Activated CD4-positive, CD25-positive, alpha-beta regulatory T cell (primary cell): ENCODE results near the gene SARNP.
"Not testable (repeated sequence)": the region's sequence is repeated elsewhere in the genome, so short reads cannot be mapped to it uniquely, and the experiment has no call there.

Experiments
- DNase-seq, 4 experiments: peaks; one replicate each; lab custom pipeline; 2025; lab: John Stamatoyannopoulos, UW

The SARNP gene, protein sequence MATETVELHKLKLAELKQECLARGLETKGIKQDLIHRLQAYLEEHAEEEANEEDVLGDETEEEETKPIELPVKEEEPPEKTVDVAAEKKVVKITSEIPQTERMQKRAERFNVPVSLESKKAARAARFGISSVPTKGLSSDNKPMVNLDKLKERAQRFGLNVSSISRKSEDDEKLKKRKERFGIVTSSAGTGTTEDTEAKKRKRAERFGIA

DNA sequence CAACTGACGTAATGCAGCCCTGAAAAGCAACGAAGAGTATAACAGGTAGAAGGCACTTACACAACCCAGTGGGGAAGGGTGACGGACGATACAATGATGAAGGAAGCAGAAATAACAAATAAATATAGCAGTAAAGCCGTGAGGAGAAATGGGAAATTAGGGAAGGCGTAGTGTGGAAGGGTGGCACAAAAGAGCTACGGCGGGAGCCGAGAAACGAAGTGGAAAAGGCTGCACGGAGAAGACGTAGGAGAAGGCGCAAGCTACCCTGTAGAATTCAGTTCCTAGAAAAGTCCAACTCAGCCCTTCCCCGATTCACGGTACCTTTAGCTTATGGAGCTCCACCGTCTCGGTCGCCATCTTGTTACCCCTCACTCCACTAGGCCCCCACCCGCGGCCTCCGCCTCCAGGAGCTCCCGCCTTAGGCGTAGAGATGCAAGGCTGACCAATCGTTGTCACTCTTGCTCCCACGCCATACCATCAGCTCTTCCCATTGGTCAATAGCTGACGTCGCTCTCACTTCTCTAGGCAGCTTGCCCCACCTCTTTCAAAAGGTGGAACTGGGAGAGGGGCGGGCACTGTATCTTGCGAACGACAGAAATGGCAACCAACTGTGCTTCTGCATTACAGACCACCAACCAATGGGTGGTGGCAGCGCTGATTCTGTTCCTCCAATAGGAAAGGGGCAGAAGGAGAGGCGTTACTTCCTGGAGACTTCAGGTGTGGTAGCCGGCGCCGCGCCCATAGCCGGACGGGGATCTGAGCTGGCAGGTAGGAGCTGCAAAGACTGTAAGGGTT lies at the start of gene SARNP, which contains the start of gene ORMDL2:
SARNP (minus strand) TSS at position 380 of the 795 bp plus-strand sequence; CDS start at position 357, 23 bp downstream.
ORMDL2 (plus strand) TSS at position 697 of the 795 bp plus-strand sequence. CDS start 959 bp downstream, outside the sequence.
- peak; percentile 78 to 97 (median 92) for DNase-seq

DNA sequence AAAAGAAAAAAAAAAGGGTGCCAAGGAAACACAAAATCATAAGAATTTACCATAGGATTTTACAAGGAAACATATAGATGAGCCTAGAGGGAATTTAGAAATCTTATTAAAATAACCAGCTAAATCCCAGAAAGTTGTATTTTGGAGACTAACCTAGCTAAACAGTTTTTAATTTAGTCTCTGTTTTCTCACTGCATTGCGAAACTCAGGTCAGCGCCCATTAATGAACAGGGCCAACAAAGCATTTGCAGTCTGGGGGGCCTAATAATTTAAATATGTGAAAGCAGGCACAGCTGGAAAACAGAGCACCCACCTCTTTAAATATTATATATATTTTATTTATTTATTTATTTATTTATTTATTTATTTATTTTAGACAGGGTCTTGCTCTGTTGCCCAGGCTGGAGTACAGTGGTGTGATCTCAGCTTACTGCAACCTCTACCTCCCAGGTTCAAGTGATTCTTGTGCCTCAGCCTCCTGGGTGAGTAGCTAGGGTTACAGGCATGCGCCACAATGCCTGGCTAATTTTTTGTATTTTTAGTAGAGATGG lies 49.0 kb upstream of the SARNP start:
- not testable (repeated sequence) for DNase-seq

- no peak for DNase-seq
Observed at GRCh38 chr12:55865327-55865726, 47.8 kb upstream of the SARNP start.

DNA sequence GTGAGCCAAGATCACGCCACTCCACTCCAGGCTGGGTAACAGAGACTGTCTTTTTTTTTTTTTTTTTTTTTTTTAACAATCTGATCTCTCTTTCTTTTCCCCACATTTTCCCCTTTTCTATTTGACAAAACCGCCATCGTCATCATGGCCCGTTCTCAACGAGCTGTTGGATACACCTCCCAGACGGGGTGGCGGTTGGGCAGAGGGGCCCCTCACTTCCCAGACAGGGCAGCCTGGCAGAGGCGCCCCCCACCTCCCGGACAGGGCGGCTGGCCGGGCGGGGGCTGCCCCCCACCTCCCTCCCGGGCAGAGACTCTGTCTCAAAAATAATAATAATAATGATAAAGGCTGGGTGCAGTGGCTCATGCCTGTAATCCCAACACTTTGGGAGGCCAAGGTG lies 45.4 kb upstream of the SARNP start:
- not testable (repeated sequence) for DNase-seq

GRCh38 chr12:55862286-55862685 lies 44.8 kb upstream of the SARNP start:
- DNase-seq: no peak

GRCh38 chr12:55861871-55862270 lies 44.3 kb upstream of the SARNP start:
- DNase-seq: no peak

DNA sequence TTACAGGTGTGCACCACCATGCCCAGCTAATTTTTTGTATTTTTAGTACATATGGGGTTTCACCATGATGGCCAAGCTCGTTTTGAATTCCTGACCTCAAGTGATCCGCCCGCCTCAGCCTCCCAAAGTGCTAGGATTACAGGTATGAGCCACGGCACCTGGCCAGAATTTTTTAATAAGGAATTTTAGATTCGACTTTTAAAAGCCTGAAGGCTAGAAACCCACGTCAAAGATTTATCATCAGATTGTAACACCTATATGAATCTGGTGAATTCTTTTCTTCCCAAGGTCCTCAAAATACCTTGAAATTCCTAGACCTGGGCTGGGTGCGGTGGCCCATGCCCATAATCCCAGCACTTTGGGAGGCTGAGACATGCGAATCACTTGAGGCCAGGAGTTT lies 43.9 kb upstream of the SARNP start:
- no peak for DNase-seq

- DNase-seq: no peak
Observed at GRCh38 chr12:55852740-55853139, 35.2 kb upstream of the SARNP start.

DNA sequence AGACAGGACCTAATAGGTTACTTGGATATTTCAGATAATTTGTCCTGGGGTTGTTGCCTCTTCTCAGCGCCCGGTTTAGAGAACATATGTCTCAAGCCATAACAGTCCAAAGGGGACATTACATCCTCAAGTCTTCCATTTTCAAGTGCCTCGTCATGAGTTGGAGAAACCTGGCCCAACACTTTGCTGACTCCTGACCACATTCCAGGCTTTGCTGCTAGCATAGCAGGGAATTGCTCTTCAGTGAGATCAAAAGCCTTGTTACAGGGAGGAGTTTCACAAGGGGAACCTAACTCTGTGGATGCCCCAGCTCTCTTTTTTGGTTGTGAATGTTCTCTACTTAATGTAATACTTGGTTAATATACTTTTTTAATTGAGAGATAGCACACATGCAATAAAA lies 33.4 kb upstream of the SARNP start:
- DNase-seq: no peak

- DNase-seq: no peak
Observed at GRCh38 chr12:55850401-55850800, 32.9 kb upstream of the SARNP start.

DNA sequence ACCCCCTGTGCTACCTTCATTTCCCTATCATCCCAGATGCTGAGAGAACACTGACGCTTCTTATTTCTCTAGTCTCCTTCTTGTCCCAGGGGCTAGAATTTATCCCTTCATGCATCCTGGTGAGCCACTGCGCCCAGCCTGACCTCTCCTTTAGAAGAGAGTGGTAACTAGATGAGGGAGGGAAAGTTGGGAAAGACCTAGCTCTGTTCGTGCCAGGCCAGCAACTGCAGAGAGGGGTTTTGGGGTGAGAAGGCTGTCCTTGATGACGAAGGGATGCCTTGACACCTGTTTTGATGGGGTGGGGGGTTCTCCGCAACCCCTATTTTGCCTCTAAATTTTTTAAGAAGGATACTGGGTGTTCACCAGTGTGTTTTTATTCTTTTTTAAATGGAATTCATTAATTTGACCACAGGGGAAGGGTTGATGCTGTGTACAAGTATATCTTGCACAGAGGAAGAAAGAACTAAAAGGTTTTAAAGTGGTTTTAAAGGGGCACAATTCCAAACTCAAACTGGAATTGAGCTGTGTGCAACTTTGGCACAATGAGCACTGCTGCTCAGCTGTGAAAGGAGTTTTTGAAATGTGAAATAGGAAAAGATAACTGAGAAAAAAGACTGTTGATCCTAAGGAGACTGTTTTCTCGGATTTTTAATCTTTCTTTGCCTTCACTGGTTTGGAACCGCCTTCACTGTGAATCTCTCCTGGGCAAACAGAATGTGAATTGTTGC lies 32.3 kb upstream of the SARNP start:
- DNase-seq: no peak

DNA sequence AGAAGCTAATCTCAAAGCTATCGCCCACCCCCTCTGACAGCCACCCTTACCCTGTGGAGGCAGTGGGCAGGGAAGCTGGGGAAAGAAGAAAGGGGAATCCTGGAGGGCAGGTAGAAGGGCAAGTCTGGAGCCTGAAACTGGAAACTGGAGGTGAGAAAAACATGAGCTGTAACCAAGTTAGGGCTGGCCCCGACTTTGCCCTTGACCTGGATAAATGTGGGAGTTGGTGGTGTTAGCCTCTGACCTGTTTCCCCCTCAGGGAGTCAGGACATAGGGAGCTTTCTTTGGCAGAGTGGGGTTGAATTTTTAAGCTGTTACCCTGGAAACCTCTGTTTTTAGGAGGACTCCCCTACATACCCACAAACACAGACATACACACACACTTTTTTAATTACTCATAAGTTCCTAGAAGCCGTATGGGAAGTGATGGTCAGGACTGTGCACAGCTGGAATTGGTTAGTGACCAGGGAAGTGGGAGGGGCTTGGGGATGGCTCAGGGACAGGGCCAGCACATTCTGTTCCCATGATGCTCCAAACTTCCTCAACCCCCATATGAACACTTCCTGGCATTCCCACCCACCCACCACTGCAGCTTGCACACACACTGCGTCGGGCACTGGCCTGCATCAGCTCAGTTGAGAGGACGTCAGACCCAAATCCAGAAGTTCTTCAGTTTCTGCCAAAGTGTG lies 30.2 kb upstream of the SARNP start:
- no peak for DNase-seq

DNA sequence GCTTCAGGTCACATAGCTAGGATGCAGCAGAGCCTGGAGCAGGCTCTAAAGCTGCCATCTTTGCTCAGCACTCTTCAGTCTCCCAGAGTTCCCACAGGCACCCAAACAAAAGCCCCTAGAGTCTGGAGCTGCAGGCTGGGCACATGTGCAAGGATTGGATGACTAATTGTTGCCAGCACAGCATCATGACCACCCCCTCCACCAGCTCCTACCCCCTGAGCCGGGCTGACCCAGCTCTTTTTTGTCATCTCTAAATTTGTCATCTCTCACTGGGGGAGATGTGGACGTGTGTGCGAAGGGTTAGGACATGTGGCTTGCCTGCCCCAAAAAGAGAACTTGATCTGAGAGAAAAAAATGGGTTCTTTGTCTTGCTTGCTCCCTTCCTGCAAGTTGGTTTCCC lies 29.5 kb upstream of the SARNP start:
- no peak for DNase-seq

GRCh38 chr12:55845785-55846496 lies 28.4 kb upstream of the SARNP start:
- DNase-seq: no peak

DNA sequence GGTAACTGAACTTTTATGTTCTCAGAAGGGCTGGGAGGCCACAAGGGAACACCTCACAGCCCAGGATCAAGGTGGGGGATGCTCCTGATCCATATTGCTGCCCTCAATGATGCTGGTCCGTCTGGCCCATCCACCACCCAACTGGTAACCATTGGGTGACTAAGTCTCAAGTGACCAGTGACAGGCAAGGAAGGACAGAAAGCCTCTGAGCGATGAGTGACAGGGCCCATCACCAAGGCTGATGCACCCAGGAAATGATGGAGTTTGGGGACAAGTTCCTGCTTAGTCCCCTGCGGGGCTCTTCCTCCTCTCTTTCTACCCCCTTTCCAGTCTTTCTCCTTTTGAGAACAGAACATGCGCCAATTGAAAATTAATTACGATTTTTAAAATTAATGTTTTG lies 27.8 kb upstream of the SARNP start:
- no peak for DNase-seq

DNA sequence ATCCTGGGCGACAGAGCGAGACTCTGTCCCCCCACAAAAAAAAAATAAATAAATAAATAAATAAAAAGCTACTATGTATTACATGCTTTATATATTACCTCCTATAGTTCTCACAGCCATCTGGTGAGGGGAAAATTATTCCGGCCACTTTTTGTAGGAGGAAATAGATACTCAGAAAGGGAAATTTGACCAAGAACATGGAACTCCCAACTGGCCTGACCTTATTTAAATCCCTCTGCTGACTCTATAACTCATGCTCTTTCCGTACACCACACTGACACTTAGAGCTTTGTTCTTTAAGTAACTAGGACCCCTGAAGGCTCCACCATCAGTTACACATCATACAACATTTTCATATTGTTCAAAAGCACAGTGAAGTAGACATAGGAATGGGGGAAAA lies 27.4 kb upstream of the SARNP start:
- no peak for DNase-seq

DNA sequence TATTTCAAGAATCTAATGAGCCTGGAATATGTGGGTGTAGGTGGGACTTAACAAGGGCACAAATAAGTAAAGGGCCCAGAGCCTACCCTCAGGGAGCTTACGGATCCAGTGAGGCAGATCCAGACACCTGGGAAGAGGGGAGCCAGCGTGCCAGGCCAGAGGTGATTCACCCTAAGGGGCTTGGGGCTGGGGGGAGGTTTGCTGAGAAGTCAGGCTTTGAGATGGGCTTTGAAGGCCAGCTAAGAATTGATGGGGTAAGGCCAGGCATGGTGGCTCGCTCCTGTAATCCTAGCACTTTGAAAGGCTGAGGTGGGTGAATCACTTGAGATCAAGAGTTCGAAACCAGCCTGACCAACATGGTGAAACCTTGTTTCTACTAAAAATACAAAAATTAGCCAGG lies 25.9 kb upstream of the SARNP start:
- DNase-seq: no peak

- no peak for DNase-seq
Observed at GRCh38 chr12:55842681-55843429, 25.3 kb upstream of the SARNP start, which contains the start of gene MMP19. Gene MMP19, minus strand, starts transcription at chr12:55842936. Its CDS starts 106 bp downstream, at chr12:55842830.

DNA sequence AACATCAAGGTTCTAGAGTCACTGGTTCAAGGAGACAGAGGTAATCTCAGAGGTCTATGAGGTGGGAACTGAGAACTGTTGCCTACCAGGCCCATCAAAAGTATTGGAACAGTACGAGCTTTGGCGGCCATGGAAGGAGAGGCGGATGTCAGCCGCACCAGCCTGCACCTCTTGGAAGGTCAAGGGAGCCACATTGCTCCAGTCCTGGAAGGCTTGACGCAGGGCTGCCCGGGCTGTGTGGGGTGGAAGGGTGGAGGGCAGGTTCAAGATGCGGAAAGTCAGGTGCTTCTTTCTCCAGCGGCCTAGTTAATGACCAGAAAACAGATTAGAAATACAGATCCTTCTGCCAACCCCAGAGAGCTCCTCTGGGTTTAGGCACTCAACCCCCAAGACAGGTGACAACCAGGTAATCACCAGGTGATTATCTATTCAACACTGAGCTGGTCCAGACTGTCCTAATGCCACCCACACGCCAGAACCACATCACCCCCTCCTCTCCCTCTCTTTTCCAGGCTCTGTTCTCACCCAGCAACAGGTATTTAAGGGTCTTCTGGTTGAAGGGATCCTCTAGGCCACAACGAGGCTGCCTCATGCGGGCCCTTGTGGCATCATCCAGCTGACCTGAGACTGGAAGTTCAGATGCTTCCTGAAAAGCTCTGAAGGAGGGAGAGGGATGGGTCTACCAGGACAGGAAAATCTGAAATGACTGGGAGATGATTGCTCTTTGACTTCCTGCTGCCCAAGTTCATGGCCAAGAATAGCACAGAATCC lies 23.2 kb upstream of the SARNP start:
- no peak for DNase-seq
